Measurements from ENCODE around the gene CCNJL.

GRCh38 chr5:160262151-160263074 is 50.0 kb downstream of the CCNJL start:
- no peak for TF ChIP-seq CTCF (IDR thresholded peaks at IDR 0.05; ENCODE audit: insufficient read depth, low read depth, low read length)
- no peak for TF ChIP-seq EZH2 (IDR thresholded peaks at IDR 0.05; ENCODE audit: insufficient read depth, low read length)
